RCC 7860 (cell line): ENCODE measurements around the gene ARID1B.
"Not testable (repeated sequence)": the region's sequence is repeated elsewhere in the genome, so short reads cannot be mapped to it uniquely, and the experiment has no call there.

ENCODE experiments used
- DNase-seq: peaks from one replicate; pipeline ENCODE4 v3.0.0-alpha.2; 2015; ENCODE audit warnings: low spot score
- FAIRE-seq: peaks from 2 replicates; lab custom pipeline; 2012; peaks lifted over from hg19 to GRCh38; lab: Jason Lieb, UNC

Gene ARID1B

DNA sequence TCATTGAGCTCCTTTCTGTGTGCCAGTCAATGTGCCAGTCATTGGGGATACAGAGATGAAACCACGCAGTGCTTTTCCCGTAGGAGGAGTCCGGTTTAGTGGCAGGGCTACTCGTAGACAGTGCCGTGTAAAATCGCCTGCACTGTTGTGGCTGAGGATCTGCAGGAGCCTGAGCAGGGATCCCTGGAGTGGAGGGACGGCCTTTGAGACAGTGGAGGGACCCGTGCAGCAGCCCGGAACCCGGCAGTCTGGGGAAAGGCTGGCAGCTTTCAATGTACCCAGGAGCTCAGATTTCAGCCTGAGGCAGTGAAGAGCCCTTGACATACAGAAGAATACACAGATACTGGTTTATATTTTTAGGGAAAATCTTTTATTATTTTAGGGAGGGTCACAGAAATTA lies 203.3 kb downstream of the ARID1B start:
- FAIRE-seq = no peak
- no peak for DNase-seq

GRCh38 chr6:156980948-156981347 lies 203.8 kb downstream of the ARID1B start:
- DNase-seq (no peak), FAIRE-seq (no peak)

GRCh38 chr6:156982168-156982567 lies 205.0 kb downstream of the ARID1B start:
- DNase-seq (no peak), FAIRE-seq (no peak)

- DNase-seq, FAIRE-seq: not testable (repeated sequence)
These were observed 205.7 kb downstream of the ARID1B start for GRCh38 chr6:156982864-156983263.

- no peak for FAIRE-seq
- no peak for DNase-seq
These were observed 207.1 kb downstream of the ARID1B start for GRCh38 chr6:156984178-156984738.

GRCh38 chr6:156985309-156985708 lies 208.1 kb downstream of the ARID1B start:
- no peak for DNase-seq
- FAIRE-seq = no peak

DNA sequence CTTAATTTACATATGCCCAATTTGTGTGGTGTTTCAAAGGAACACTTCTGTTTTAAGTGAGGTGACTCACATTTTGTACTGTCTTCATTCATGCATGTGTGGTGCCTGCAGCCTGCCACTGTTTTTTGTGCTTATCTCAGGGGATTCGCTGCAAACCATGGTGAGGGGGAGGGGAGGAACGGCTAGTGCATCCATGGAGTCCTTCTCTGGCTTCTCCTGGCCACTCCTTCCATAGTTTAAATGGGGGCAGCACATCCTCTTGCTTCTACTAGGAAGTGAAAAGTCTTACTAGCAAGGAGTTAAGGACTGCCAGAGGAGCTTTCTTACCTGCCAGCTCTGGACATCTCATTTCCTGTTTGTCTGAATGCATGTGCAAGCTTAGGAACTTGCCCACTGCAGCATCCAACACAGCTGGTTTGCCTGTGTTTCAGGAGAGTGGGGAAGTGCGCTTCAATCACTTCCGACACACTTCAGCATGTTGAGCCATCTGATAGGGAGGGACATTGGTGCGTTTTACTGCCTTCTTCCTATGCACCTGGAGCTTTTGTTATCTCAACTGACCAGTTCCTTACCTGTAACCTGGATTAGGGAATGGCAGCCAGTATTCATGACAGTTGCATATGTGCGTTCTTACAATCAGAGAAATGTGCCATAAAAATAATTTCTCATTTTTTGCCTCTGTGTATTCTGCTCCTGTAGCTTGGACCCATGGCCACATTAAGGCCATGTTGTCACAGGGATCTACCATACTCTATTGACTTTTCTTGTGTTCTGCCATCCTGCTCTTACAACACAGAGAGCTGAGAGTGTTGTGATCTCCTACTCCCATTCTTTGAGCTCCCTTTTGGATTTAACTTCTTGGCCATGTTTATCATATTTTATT lies 211.3 kb downstream of the ARID1B start:
- FAIRE-seq (no peak), DNase-seq (no peak)

- DNase-seq (no peak), FAIRE-seq (no peak)
These were observed 212.1 kb downstream of the ARID1B start for GRCh38 chr6:156989159-156989806.

GRCh38 chr6:156992020-156992804 lies 215.0 kb downstream of the ARID1B start:
- DNase-seq (no peak), FAIRE-seq (no peak)

GRCh38 chr6:156993713-156994112 lies 216.5 kb downstream of the ARID1B start:
- DNase-seq = no peak
- FAIRE-seq = no peak

DNA sequence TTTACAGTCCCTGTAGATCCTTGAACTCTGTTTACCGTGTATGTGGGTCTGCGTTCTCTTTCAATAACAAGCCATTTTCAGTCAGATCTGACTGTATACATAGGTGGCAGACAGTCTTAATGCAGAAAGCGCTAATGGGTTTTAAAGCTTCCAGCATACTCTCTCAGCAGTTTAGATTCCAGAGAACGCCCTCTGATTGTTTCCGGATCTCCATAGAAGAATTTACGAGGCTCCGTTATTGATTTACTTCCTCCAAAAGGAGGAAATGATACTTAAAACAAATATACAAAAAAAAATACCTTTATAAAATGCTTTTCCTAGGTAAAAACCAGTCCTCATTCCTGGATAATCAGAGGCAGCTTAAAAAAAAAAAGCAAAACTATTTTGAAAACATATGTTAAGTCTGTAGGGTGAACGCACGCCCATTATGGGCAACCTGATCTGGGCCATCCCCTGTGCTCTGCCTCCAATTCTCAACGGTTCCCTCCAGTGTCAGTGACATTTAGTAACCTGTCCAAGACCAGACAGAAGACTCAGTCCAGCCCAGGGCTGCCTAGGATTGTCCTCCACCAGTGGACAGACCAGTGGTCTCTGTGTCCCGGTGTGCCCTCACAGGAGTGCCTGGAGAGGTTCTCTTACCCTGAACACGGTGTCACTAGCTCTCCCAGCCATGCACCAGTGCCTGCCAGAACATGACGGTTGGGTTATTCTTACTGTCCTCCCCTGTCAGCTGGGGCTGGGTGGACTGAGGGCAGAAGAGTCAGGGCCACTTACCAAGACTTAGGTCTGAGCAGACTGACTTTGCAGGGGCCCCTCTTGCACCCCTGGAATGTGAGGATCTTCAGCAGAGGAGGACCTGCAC lies 217.3 kb downstream of the ARID1B start:
- FAIRE-seq (no peak), DNase-seq (no peak)

GRCh38 chr6:156995502-156995901 lies 218.3 kb downstream of the ARID1B start:
- no peak for FAIRE-seq

GRCh38 chr6:156996265-156996664 lies 219.1 kb downstream of the ARID1B start:
- DNase-seq (no peak), FAIRE-seq (no peak)

More at GRCh38 chr6:156995502-156995901, 218.3 kb downstream of the ARID1B start:
- DNase-seq = no peak

DNA sequence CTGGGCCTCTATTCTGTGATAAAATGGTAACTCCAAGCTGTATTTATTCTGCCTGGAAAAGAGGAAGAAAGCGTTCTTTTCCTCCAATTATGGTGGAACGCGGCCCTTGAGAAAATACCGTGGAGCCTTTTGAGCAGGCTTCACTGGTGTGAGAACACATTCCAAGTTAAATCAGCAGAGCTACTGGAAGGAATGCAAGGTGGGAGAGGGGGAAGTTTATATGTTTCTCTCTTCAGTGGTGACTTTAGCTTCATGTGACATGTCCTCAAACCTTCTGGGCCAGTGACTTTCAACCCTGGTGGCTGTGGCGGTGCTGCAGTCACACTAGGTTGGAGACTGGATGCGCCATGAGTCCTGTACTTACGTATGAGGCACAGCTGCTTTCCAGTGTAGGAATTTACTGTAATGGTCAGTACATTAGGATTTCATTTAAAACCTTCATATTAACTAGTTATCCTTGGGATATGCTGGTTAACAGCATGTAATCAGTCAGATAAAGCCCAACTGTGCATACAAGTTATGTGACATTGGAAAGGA lies 221.7 kb downstream of the ARID1B start:
- FAIRE-seq (no peak), DNase-seq (no peak)

GRCh38 chr6:156999762-157000161 lies 222.6 kb downstream of the ARID1B start:
- no peak for FAIRE-seq
- no peak for DNase-seq

DNA sequence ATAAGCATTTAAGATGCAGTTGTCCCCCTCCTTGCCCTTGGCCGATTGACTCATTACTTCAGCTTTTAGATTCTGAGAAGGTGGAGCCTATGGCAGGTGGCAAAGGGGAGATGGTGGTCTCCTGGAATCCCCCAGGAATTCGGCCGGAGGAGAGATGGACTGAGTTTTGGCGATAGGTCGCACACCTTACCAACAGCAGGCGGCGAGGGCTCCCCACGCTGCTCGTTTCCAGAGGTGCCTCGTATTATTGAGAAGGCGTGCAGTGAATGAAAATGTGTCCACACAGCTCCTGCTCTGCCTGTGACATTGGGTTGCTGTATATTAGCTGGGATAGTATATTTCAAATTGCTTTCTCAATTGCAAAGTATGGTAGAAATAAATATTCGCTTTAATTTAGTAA lies 224.5 kb downstream of the ARID1B start:
- no peak for FAIRE-seq
- DNase-seq = no peak

DNA sequence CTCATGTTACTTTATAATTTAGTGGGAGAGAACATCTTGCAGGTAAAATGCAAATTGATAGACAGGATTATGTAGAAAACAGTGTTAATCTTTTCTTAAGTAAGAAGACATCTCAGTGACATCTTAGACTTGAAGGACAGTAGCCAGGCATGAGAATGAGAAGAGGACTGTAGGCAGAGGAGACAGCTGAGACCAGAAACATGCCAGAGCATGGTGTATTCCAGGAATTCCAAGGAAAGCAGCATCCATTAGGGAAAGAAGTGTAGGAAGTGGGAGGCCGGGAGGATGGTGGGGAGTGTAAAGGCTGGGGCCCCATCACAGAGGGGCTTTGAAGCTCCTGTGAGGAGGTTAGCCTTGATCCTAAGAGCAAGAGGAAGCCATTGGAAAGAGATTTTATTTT lies 225.6 kb downstream of the ARID1B start:
- FAIRE-seq = no peak
- DNase-seq = no peak

DNA sequence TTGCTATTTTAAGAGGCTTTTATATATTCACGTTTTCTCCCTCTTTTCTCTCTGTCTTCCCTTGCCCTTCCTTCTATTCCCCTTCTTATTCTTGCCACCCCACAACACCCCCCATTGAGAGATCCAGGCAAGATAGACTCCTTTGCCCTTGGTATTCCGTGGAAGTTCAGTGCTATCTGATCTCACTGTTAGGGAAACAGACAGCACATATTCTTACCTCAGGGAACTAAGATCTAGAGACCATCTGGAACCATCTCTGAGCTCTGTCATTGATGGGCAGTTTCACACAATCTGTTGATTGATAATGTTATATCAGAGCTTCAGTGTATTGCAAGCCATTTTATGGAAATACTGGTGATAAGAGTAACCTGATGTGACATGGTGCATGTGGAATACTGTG lies 228.8 kb downstream of the ARID1B start:
- no peak for FAIRE-seq

GRCh38 chr6:157008568-157008967 lies 231.4 kb downstream of the ARID1B start:
- FAIRE-seq (no peak), DNase-seq (no peak)

More for the DNA sequence above, 228.8 kb downstream of the ARID1B start:
- no peak for DNase-seq

GRCh38 chr6:157012355-157012754 lies 235.2 kb downstream of the ARID1B start:
- no peak for DNase-seq
- FAIRE-seq = no peak
